Gastroesophageal sphincter (tissue), 4 donors: ENCODE data around the gene IMMP2L. TPM values are rescaled to one million over a fixed set of nuclear protein-coding genes. Genes with fewer than 3 reads are reported as not detected.

Experiments
- ATAC-seq: fragments of 150-250 bp; one replicate; pipeline ENCODE4 v1.9.1; 2016; ENCODE audit warnings: mild to moderate bottlenecking, moderate library complexity
- H3K27ac ChIP-seq, 4 donors: fragments of 200-600 bp; sonication (generic) in 3 of 4; 1 replicate in 3 of 4; 2 replicates in 1 of 4; pipeline ENCODE4 v1.5.1; 2016 to 2019
- H3K27me3 ChIP-seq: fragments of 200-600 bp; sonication (generic); one replicate; pipeline ENCODE4 v1.5.1; 2019
- H3K36me3 ChIP-seq, 2 donors: fragments of 200-600 bp; sonication (generic); one replicate each; pipeline ENCODE4 v1.5.1; 2019; ENCODE audit warnings: control low read depth in 1 of 2
- H3K4me1 ChIP-seq, 3 donors: fragments of 200-600 bp; sonication (generic); 1 replicate in 2 of 3; 2 replicates in 1 of 3; pipeline ENCODE4 v1.5.1; 2016 to 2019; ENCODE audit warnings: control low read depth in 2 of 3
- H3K4me3 ChIP-seq, 2 donors: fragments of 200-600 bp; sonication (generic); one replicate each; pipeline ENCODE4 v1.5.1; 2019; ENCODE audit warnings: mild to moderate bottlenecking in 1 of 2, moderate library complexity in 1 of 2
- H3K9me3 ChIP-seq, 3 donors: fragments of 200-600 bp; sonication (generic); one replicate each; pipeline ENCODE4 v1.5.1; 2017 to 2019; ENCODE audit warnings: control low read depth in 2 of 3
- EP300 ChIP-seq: sonication (generic); formaldehyde crosslinking; IDR thresholded peaks from one replicate; pipeline ENCODE4 v1.6.1; 2017; ENCODE audit warnings: antibody characterized with exemption, mild to moderate bottlenecking
- POLR2A ChIP-seq, 2 donors: fragments of 450-650 bp; IDR thresholded peaks; one replicate each; pipeline ENCODE4 v1.6.1; 2017; ENCODE audit warnings: antibody characterized with exemption in 2 of 2, mild to moderate bottlenecking in 2 of 2, moderate library complexity in 1 of 2
- POLR2AphosphoS5 ChIP-seq: sonication (generic); formaldehyde crosslinking; IDR thresholded peaks from one replicate; pipeline ENCODE4 v1.6.1; 2017; ENCODE audit warnings: antibody characterized with exemption
- WGBS, 2 donors: methylation state at CpG; one replicate each; pipeline ENCODE4 v1.1.5; 2018; ENCODE audit warnings: low coverage in 1 of 2; 5-methylcytosine and 5-hydroxymethylcytosine counted together
- total RNA-seq, 4 donors: library from RNA; depleted of rRNA; stranded (reverse); fragments of >200 nt; gene quantifications; one replicate each; pipeline ENCODE4 v1.1.0, GENCODE V29; 2016
- TF ChIP-seq, protein P1 (sequence below), 4 experiments: fragments of 200-600 bp in 2 of 4; fragments of 450-650 bp in 2 of 4; sonication (generic) in 1 of 4; IDR thresholded peaks; one replicate each; pipeline ENCODE4 v1.5.1; 2017 to 2019; ENCODE audit warnings: antibody characterized with exemption in 4 of 4, mild to moderate bottlenecking in 2 of 4, moderate library complexity in 2 of 4

IMMP2L gene
- total RNA-seq, 4 donors from 2014 or later: 13.6 to 38.5 (median 30.1) TPM

DNA sequence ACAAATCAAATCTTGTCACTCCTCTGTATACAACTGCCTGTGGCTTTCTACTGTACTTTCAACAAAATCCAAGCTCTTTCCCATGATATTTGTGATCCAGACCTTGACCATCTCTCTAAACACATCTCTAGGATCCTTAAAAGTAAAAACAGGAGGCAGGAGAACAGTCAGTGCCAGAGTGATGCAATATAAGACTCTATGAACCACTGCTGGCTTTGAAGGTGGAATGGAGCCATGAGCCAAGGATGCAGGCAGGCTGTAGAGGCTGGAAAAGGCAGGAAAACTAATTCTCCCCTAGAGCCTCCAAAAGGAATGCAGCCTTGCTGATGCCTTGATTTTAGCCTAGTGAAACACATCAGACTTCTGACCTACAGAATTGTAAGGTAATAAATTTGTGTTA is 516.8 kb downstream of the IMMP2L start:
- ATAC-seq: peak; percentile 71
- TF ChIP-seq EP300: no peak
- TF ChIP-seq POLR2A (IDR thresholded peaks at IDR 0.05): no peak
- TF ChIP-seq, protein P1, sequence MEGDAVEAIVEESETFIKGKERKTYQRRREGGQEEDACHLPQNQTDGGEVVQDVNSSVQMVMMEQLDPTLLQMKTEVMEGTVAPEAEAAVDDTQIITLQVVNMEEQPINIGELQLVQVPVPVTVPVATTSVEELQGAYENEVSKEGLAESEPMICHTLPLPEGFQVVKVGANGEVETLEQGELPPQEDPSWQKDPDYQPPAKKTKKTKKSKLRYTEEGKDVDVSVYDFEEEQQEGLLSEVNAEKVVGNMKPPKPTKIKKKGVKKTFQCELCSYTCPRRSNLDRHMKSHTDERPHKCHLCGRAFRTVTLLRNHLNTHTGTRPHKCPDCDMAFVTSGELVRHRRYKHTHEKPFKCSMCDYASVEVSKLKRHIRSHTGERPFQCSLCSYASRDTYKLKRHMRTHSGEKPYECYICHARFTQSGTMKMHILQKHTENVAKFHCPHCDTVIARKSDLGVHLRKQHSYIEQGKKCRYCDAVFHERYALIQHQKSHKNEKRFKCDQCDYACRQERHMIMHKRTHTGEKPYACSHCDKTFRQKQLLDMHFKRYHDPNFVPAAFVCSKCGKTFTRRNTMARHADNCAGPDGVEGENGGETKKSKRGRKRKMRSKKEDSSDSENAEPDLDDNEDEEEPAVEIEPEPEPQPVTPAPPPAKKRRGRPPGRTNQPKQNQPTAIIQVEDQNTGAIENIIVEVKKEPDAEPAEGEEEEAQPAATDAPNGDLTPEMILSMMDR (IDR thresholded peaks at IDR 0.05): no peak
- peak; percentile 18 for TF ChIP-seq POLR2AphosphoS5
- peaks cover 0 to 9% (median 0%) of the 10 kb centered on the region in 3 donors for H3K4me1 ChIP-seq

DNA sequence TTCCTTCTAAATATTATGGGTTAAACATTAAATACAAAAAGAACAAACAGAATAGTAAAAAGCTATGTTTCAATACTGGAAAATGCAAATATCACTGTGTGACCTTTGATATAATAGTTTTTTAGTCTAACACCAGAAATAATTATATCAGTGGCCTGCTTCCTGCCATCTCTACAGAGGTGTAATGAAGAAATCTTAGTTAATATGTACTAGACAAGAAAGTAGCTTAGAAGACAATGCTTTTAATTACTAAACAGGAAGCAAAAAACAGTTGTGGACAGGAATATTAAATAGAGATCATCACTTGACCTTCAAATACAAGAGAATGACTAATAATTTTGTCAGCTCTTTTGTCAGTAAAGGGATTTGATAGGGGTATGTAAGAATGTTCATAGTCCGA is 518.7 kb downstream of the IMMP2L start:
- ATAC-seq: no peak
- WGBS, 2 donors: 89 to 100% methylated on average over 1 of the region's 1 CpG

More for the DNA sequence above, 516.8 kb downstream of the IMMP2L start:
- no peaks in the 10 kb centered on the region for H3K27me3 ChIP-seq
- no peaks in the 10 kb centered on the region for H3K9me3 ChIP-seq
- H3K27ac ChIP-seq: no peak overlapping the region
- H3K4me3 ChIP-seq: no peak overlapping the region
- H3K36me3 ChIP-seq: no peaks in the 10 kb centered on the region

DNA sequence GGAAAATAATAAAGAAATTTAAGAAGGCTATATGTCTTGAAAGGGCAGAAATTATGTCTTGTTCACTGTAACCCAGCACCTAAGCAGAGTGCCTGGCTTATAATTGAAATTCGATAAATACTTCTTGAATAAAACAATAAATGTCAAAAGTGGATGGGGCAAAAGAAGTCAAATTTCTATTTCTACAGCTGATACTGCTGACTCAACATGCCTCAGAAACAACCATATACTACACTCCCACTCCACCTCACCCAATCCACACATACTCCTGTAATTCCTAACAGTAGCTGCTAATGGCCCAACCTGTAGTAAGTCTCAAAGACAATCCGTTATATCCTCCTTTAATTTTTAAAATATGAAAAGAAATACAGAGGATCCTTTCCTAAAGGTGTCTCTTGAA is 519.5 kb downstream of the IMMP2L start:
- Histone ChIP-seq H3K27me3 (no peaks in the 10 kb centered on the region), H3K36me3 (no peaks in the 10 kb centered on the region), H3K27ac (no peak overlapping the region), H3K4me3 (no peak overlapping the region), H3K4me1 (peaks cover 0 to 9% (median 0%) of the 10 kb centered on the region in 3 donors), H3K9me3 (no peaks in the 10 kb centered on the region)
- TF ChIP-seq EP300 (no peak), POLR2AphosphoS5 (no peak), POLR2A (IDR thresholded peaks at IDR 0.05) (no peak)
- TF ChIP-seq, protein P1 (IDR thresholded peaks at IDR 0.05): no peak
- ATAC-seq: no peak
- 94 to 100% methylated on average over 2 of the region's 2 CpGs for WGBS, 2 donors

More for the DNA sequence above, 518.7 kb downstream of the IMMP2L start:
- H3K27ac ChIP-seq: no peak overlapping the region
- no peaks in the 10 kb centered on the region for H3K36me3 ChIP-seq
- peaks cover 0 to 9% (median 0%) of the 10 kb centered on the region in 3 donors for H3K4me1 ChIP-seq
- no peaks in the 10 kb centered on the region for H3K27me3 ChIP-seq
- TF ChIP-seq, protein P1 (IDR thresholded peaks at IDR 0.05): no peak
- no peak for TF ChIP-seq EP300
- no peak for TF ChIP-seq POLR2AphosphoS5
- TF ChIP-seq POLR2A (IDR thresholded peaks at IDR 0.05): no peak
- no peak overlapping the region for H3K4me3 ChIP-seq
- H3K9me3 ChIP-seq: no peaks in the 10 kb centered on the region

DNA sequence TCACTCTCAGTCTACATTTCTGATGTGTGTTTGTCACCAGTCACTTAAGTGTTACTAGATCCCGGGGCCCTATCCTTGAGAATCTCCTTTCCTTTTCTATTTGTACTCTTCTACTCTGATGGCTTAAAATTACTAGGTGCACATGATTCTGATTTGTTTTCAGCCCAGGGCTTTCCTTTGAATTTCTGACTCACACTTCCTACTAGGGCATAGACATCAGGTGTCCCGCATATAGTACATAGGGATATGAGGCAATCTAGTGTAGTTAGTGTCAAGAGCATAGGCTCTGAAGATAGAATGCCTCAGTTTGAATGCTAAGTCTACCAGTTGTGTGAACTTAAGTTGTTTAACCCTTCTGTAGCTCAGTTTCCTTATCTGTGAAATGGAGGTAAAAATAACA is 520.7 kb downstream of the IMMP2L start:
- Histone ChIP-seq H3K27me3 (no peaks in the 10 kb centered on the region), H3K9me3 (no peaks in the 10 kb centered on the region), H3K27ac (no peak overlapping the region), H3K4me3 (no peak overlapping the region), H3K36me3 (no peaks in the 10 kb centered on the region), H3K4me1 (peaks cover 0 to 9% (median 0%) of the 10 kb centered on the region in 3 donors)
- ATAC-seq: no peak
- TF ChIP-seq POLR2A (IDR thresholded peaks at IDR 0.05) (no peak), EP300 (no peak), POLR2AphosphoS5 (no peak)
- TF ChIP-seq, protein P1 (IDR thresholded peaks at IDR 0.05): no peak
- 79 to 90% methylated on average over 2 of the region's 2 CpGs for WGBS, 2 donors

DNA sequence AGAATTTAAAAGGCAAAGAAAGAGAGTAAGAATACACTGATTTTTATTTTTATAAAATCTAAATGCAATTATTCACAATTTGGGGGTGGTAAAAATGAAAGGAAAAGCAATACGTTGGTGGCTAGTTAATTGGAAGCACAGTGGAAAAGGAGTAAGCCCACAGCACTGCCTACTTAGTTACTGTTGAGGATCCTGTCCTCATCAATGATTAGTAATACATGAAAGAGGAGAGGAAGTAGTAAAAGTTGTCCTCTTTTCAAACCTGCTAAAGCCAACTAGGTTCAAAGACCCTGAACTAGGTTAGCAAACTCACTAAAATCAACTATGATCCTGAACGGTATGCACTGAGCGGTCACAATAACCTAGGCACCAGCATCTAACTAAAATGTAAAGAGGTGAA is 524.1 kb downstream of the IMMP2L start:
- 78 to 84% methylated on average over 3 of the region's 3 CpGs for WGBS, 2 donors
- H3K27me3 ChIP-seq: no peaks in the 10 kb centered on the region
- H3K27ac ChIP-seq: no peak overlapping the region
- H3K4me1 ChIP-seq: no peaks in the 10 kb centered on the region
- TF ChIP-seq POLR2A (IDR thresholded peaks at IDR 0.05): no peak
- no peak for TF ChIP-seq POLR2AphosphoS5
- no peak for TF ChIP-seq EP300
- TF ChIP-seq, protein P1 (IDR thresholded peaks at IDR 0.05): no peak
- H3K4me3 ChIP-seq: no peak overlapping the region
- no peaks in the 10 kb centered on the region for H3K9me3 ChIP-seq
- ATAC-seq: no peak
- no peaks in the 10 kb centered on the region for H3K36me3 ChIP-seq
